ENCODE results near the gene PID1. TPM values are rescaled to one million over a fixed set of nuclear protein-coding genes. Genes with fewer than 3 reads are reported as not detected.

Gene PID1
- total and polyA plus RNA-seq, 10 donors: 3.2 to 30.0 (median 14.7) TPM

- H3K27ac ChIP-seq: no peak overlapping the region
- H3K4me1 ChIP-seq: no peaks in the 10 kb centered on the region
- intact Hi-C loops (cut with DNase I; ENCODE audit: low total_unique reads): no loop called here
- no peaks in the 10 kb centered on the region for H3K36me3 ChIP-seq
- WGBS, 5 donors: 76 to 92% (median 89%) methylated on average over 1 of the region's 1 CpG
- no peak for DNase-seq
- H3K27me3 ChIP-seq (replicated peaks in 1 of 7): no peaks in the 10 kb centered on the region
- no peak overlapping the region for H3K4me3 ChIP-seq
- TF ChIP-seq POLR2A (IDR thresholded peaks at IDR 0.05) (no peak), POLR2AphosphoS5 (IDR thresholded peaks at IDR 0.05) (no peak), CTCF (IDR thresholded peaks at IDR 0.05 in 8 of 11, conservative IDR thresholded peaks at IDR 0.05 in 3 of 11) (no peak)
- H3K9me3 ChIP-seq: peaks cover 0 to 6% (median 0%) of the 10 kb centered on the region in 8 donors
Observed at GRCh38 chr2:228974169-228974568, 296.9 kb downstream of the PID1 start.

Small RNA genes within 50 kb of the gene (small RNA-seq; reads per million reads assigned to genes)
- gene RN7SKP283: 0 reads per million in 4 donors
